Muscle layer of colon (tissue), 2 donors: ENCODE measurements around the gene TMEM143.

Experiments used
- H3K27ac ChIP-seq: one replicate; pipeline ENCODE4 v1.7.0; 2013; ENCODE audit warnings: low read depth, mild to moderate bottlenecking, low read length, moderate library complexity
- H3K27me3 ChIP-seq, 2 donors: one replicate each; pipeline ENCODE4 v1.7.0; 2013; ENCODE audit warnings: low read length in 2 of 2, mild to moderate bottlenecking in 2 of 2; ENCODE audit not compliant: insufficient read depth in 2 of 2, control insufficient read depth in 1 of 2
- H3K36me3 ChIP-seq: one replicate; pipeline ENCODE4 v1.7.0; 2013; ENCODE audit warnings: mild to moderate bottlenecking, low read length; ENCODE audit not compliant: insufficient read depth
- H3K4me1 ChIP-seq: one replicate; pipeline ENCODE4 v1.7.0; 2013; ENCODE audit warnings: mild to moderate bottlenecking, low read length; ENCODE audit not compliant: insufficient read depth
- H3K4me3 ChIP-seq, 2 donors: one replicate each; pipeline ENCODE4 v1.7.0; 2013; ENCODE audit warnings: low read length in 2 of 2, low read depth in 1 of 2, mild to moderate bottlenecking in 1 of 2, moderate library complexity in 1 of 2
- H3K9ac ChIP-seq: one replicate; pipeline ENCODE4 v1.7.0; 2013; ENCODE audit warnings: low read length
- H3K9me3 ChIP-seq: one replicate; pipeline ENCODE4 v1.7.0; 2013; ENCODE audit warnings: mild to moderate bottlenecking, low read length
- donor health status: abdominal sarcoma.
- donor health status: Adenocarcinoma of cecum.

The TMEM143 gene

DNA sequence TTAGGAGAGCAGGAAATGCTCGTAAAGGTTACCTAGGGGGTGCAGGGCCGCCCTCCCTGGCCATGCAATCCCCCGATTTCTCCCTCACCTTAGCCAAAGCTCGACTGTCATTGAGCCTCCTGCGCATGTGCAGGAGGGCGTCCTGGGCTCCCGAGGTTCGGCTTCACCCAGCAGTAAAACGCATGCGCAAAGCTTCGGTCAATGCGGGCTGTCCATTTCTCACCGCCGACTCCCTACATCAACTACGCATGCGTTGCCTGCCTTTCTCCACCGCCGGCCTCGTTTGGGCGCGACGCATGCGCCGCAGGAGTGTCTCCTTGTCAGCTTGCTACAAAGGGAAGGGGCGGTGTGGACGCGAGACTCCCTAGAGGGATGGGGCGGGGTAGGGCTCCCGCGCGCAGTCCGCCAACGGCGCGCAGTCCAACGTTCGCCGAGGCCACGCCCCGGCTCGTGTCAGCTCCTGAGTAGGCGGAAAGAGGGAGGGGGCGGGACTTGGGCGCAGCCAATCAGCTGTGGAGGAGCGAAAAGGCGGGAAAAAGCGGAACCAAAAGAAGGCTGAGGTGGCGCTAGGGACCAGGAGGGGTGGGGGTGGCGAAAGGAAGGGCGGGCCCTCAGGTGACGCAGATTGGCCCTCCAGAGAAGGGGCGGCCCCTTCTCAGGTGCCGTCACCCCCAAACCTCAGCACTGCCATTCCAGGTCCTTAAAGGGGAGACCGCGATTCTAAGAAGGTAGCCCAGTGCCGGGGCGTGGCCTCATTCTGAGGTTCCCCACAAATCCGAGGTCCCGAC is at the start of gene TMEM143, which contains the start of gene SYNGR4:
Gene TMEM143, minus strand, starts transcription at position 131 of the 788 bp plus-strand sequence. Its CDS starts 20 bp downstream, at position 111.
Gene SYNGR4, plus strand, starts transcription at position 558 of the 788 bp plus-strand sequence. CDS start 1,476 bp downstream, outside the sequence.
- Histone ChIP-seq H3K9me3 (no peaks in the 10 kb centered on the region), H3K4me3 (peak within 1 kb of the TSS; percentile 80 to 89), H3K9ac (peak within 1 kb of the TSS; percentile 72)

DNA sequence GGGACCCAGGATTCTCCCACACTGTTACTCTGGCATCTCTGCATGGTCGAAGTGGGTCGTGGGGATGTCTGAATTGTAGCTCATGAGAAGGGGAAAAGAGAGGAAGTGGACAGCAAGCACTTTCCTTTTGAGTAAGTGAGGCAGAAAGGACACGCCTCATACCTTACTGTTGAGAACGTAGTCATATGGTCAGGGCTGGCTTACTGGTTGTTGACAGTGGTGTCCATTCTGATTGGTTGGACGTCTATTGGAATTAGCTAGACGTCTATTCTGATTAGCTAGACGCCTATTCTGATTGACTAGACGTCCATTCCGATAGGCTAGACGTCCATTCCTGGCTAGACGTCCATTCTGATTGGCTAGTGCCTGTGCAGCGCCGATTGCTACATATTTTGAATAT is 42.1 kb upstream of the TMEM143 start:
- Histone ChIP-seq H3K4me3 (no peak overlapping the region), H3K36me3 (no peaks in the 10 kb centered on the region), H3K27me3 (no peaks in the 10 kb centered on the region), H3K4me1 (no peaks in the 10 kb centered on the region), H3K27ac (no peak overlapping the region), H3K9me3 (no peaks in the 10 kb centered on the region), H3K9ac (no peak overlapping the region)

More for the DNA sequence above, at the start of gene TMEM143, which contains the start of gene SYNGR4:
- Histone ChIP-seq H3K36me3 (no peaks in the 10 kb centered on the region), H3K27me3 (no peaks in the 10 kb centered on the region), H3K27ac (peak within 1 kb of the TSS; percentile 100), H3K4me1 (peaks cover 11% of the 10 kb centered on the region)

GRCh38 chr19:48405010-48405659 is 41.4 kb upstream of the TMEM143 start:
- Histone ChIP-seq H3K4me1 (no peaks in the 10 kb centered on the region), H3K9ac (no peak overlapping the region), H3K36me3 (no peaks in the 10 kb centered on the region), H3K4me3 (no peak overlapping the region), H3K27ac (no peak overlapping the region), H3K9me3 (no peaks in the 10 kb centered on the region), H3K27me3 (no peaks in the 10 kb centered on the region)

- H3K9me3 ChIP-seq: no peaks in the 10 kb centered on the region
- no peaks in the 10 kb centered on the region for H3K36me3 ChIP-seq
- H3K4me1 ChIP-seq: no peaks in the 10 kb centered on the region
- no peak overlapping the region for H3K4me3 ChIP-seq
- no peak overlapping the region for H3K9ac ChIP-seq
- H3K27ac ChIP-seq: no peak overlapping the region
- H3K27me3 ChIP-seq: peaks cover 0 to 4% of the 10 kb centered on the region in 2 donors
Measured at GRCh38 chr19:48403606-48404005, 39.9 kb upstream of the TMEM143 start.

DNA sequence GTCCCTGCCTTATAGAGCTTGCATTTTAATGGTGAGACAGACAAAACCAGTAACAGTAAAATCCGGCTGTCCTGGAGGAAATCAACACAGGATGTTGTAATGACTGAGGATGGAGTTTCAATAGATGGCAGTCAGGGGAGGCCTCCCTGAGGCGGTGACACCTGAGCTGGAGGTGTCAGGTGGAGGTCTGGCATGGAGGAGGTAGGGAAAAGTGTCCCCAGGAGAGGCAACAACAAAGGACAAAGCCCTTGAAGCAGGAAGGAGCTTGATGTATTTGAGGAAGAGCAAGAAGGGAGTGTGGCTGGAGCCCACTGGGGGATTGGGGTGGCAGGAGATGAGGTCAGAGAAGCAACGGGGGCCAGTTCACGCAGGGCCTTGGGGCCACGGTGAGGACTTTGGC is 37.5 kb upstream of the TMEM143 start:
- H3K4me1 ChIP-seq: peaks cover 11% of the 10 kb centered on the region
- no peak overlapping the region for H3K9ac ChIP-seq
- no peak overlapping the region for H3K4me3 ChIP-seq
- peaks cover 18 to 23% of the 10 kb centered on the region in 2 donors for H3K27me3 ChIP-seq
- no peaks in the 10 kb centered on the region for H3K36me3 ChIP-seq
- H3K9me3 ChIP-seq: no peaks in the 10 kb centered on the region
- H3K27ac ChIP-seq: no peak overlapping the region

DNA sequence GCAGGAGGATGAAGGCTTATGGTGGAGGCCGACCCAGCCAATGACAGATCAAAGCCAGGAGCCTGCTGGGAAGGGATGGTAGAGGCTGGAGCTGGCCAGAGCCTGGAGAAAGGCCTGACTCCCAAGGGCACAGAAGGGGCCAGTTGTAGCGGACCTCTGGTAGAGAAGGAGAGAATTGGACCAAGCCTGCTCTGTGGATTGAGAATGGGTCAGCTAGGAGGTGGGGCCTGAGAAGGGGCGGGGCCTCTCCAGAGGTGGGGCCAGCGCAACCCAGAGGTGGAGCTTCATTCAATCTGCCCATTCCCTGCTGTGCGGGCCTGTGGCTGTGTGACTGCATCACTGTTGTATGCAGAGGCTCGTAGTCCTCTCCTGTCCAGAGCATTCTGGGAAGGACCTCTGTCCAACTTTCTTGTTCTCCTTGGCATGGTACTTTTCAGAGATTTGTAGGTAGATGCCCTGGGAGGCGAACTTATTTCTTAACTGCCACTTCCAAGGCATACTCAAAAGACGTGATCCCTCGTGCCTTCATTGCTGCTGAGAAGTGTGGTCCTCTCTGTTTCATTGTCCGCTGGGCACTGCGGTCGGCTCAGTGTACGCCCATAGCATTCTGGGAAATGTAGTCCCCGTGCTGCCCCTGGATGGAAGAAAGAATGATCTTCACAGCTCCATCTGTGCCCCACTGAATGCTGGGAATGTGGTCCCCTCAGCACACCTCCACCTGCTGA is 36.4 kb upstream of the TMEM143 start:
- H3K27ac ChIP-seq: no peak overlapping the region
- H3K36me3 ChIP-seq: no peaks in the 10 kb centered on the region
- no peaks in the 10 kb centered on the region for H3K9me3 ChIP-seq
- H3K27me3 ChIP-seq: peaks cover 29 to 34% of the 10 kb centered on the region in 2 donors
- H3K9ac ChIP-seq: no peak overlapping the region
- H3K4me1 ChIP-seq: peaks cover 11% of the 10 kb centered on the region
- H3K4me3 ChIP-seq: peak overlapping the region in 1 of 2 donors; percentile 37

- Histone ChIP-seq H3K4me3 (peak overlapping the region in 1 of 2 donors; percentile 35), H3K9me3 (no peaks in the 10 kb centered on the region), H3K9ac (no peak overlapping the region), H3K27me3 (peaks cover 42 to 49% of the 10 kb centered on the region in 2 donors), H3K27ac (no peak overlapping the region), H3K36me3 (no peaks in the 10 kb centered on the region), H3K4me1 (peaks cover 15% of the 10 kb centered on the region)
Measured at GRCh38 chr19:48398375-48399235, 34.9 kb upstream of the TMEM143 start.

GRCh38 chr19:48398102-48398374 is 34.3 kb upstream of the TMEM143 start:
- H3K9ac ChIP-seq: no peak overlapping the region
- H3K36me3 ChIP-seq: no peaks in the 10 kb centered on the region
- H3K27ac ChIP-seq: no peak overlapping the region
- H3K4me1 ChIP-seq: peaks cover 15% of the 10 kb centered on the region
- peak overlapping the region in 1 of 2 donors; percentile 35 for H3K4me3 ChIP-seq
- no peaks in the 10 kb centered on the region for H3K9me3 ChIP-seq
- peaks cover 47 to 55% of the 10 kb centered on the region in 2 donors for H3K27me3 ChIP-seq

GRCh38 chr19:48397263-48398101 is 33.7 kb upstream of the TMEM143 start:
- no peaks in the 10 kb centered on the region for H3K9me3 ChIP-seq
- no peak overlapping the region for H3K9ac ChIP-seq
- peak overlapping the region in 1 of 2 donors; percentile 35 for H3K4me3 ChIP-seq
- H3K36me3 ChIP-seq: no peaks in the 10 kb centered on the region
- H3K27me3 ChIP-seq: peaks cover 52 to 61% of the 10 kb centered on the region in 2 donors
- no peak overlapping the region for H3K27ac ChIP-seq
- peaks cover 15% of the 10 kb centered on the region for H3K4me1 ChIP-seq

GRCh38 chr19:48396824-48397176 is 33.1 kb upstream of the TMEM143 start:
- Histone ChIP-seq H3K27ac (no peak overlapping the region), H3K4me1 (peaks cover 15% of the 10 kb centered on the region), H3K36me3 (no peaks in the 10 kb centered on the region), H3K9ac (no peak overlapping the region), H3K27me3 (peaks cover 52 to 67% of the 10 kb centered on the region in 2 donors), H3K4me3 (no peak overlapping the region), H3K9me3 (no peaks in the 10 kb centered on the region)
